ENCODE measurements around the gene OPA1. TPM values are rescaled to one million over a fixed set of nuclear protein-coding genes. Genes with fewer than 3 reads are reported as not detected.

OPA1 gene
- total RNA-seq, 1 experiment from 2014 or later = 93.8 TPM

DNA sequence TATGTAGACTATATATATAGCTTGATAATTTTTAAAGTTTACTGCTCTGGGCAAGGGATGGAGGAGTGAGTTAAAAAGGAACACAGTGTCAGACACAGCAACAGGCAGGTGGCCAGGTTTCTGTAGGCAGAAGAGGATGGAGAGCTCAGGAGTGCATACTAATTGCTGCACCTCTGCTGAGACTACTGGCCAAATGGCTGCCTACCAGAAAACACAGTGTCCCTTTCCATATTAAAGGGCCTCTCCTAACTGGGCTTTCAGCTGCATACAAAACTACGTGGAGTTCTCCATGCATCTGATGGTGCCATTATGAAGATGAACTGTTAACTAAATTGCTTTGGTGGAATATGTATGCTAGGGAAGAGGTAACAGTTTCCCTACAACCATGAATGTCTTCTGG is 40.1 kb upstream of the OPA1 start:
- ATAC-seq (no peak), DNase-seq (no peak)
- intact Hi-C loops (cut with micrococcal nuclease) = no loop called here
- Histone ChIP-seq H3K27me3 (ENCODE audit: low read length) (peaks cover 69% of the 10 kb centered on the region), H3K4me3 (ENCODE audit: low read length) (no peak overlapping the region), H3K79me2 (ENCODE audit: low read length) (no peaks in the 10 kb centered on the region), H3K4me2 (ENCODE audit: low read length) (no peak overlapping the region), H3K36me3 (ENCODE audit: low read depth, low read length) (no peaks in the 10 kb centered on the region), H3K27ac (ENCODE audit: low read length) (no peak overlapping the region), H3F3A (ENCODE audit: low read length, unreplicated experiment) (no peaks in the 10 kb centered on the region), H3K9me2 (replicated peaks; ENCODE audit: low read length) (no peaks in the 10 kb centered on the region), H4K20me1 (ENCODE audit: low read length) (no peaks in the 10 kb centered on the region), H3K9ac (ENCODE audit: low read length) (no peak overlapping the region), H3K9me3 (ENCODE audit: low read length) (no peaks in the 10 kb centered on the region), H2AFZ (ENCODE audit: low read length) (no peak overlapping the region), H3K4me1 (ENCODE audit: insufficient read depth, low read length) (no peaks in the 10 kb centered on the region)
- no peak for TF ChIP-seq CTCF (conservative IDR thresholded peaks at IDR 0.05; ENCODE audit: low read depth, low read length)
- no peak for TF ChIP-seq EZH2 (IDR thresholded peaks at IDR 0.05; ENCODE audit: low read length, unreplicated experiment)
- TF ChIP-seq EZH2phosphoT487 (IDR thresholded peaks at IDR 0.05; ENCODE audit: borderline replicate concordance, low read length) = no peak
- ChIA-PET CTCF (no interaction called here), POLR2A (ENCODE audit: unreplicated experiment) (no interaction called here)
- no TSS peak for BruUV-seq (replicated peaks)

DNA sequence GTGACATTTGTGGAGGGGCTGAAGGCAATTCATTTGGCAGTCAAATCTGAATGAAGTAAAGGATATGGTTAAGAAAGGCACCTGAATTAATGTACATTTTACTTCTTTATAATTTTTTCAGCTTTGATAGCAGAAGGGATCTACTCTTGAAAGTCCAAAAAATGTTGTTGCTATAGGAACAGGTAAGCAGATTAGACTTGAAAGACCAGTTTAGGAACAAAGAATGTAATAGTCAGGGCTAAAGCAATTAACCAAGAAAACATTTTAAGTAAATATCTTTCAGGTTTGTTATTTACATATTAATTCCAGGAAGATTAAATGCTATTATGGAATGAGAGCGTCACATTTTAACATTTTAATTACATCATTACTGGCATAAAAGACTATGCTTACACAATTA is 39.4 kb upstream of the OPA1 start:
- no peaks in the 10 kb centered on the region for H3K79me2 ChIP-seq (ENCODE audit: low read length)
- DNase-seq (no peak), ATAC-seq (no peak)
- POLR2A ChIA-PET (ENCODE audit: unreplicated experiment) = no interaction called here
- H2AFZ ChIP-seq (ENCODE audit: low read length) = no peak overlapping the region
- H3K4me2 ChIP-seq (ENCODE audit: low read length) = no peak overlapping the region
- no peaks in the 10 kb centered on the region for H3F3A ChIP-seq (ENCODE audit: low read length, unreplicated experiment)
- H3K9me2 ChIP-seq (replicated peaks; ENCODE audit: low read length) = no peaks in the 10 kb centered on the region
- no peaks in the 10 kb centered on the region for H3K36me3 ChIP-seq (ENCODE audit: low read depth, low read length)
- CTCF ChIA-PET = no interaction called here
- TF ChIP-seq EZH2phosphoT487 (IDR thresholded peaks at IDR 0.05; ENCODE audit: borderline replicate concordance, low read length) (no peak), EZH2 (IDR thresholded peaks at IDR 0.05; ENCODE audit: low read length, unreplicated experiment) (no peak), CTCF (conservative IDR thresholded peaks at IDR 0.05; ENCODE audit: low read depth, low read length) (no peak)
- no peaks in the 10 kb centered on the region for H4K20me1 ChIP-seq (ENCODE audit: low read length)
- H3K4me1 ChIP-seq (ENCODE audit: insufficient read depth, low read length) = no peaks in the 10 kb centered on the region
- intact Hi-C loops (cut with micrococcal nuclease) = no loop called here
- no TSS peak for BruUV-seq (replicated peaks)
- no peak overlapping the region for H3K4me3 ChIP-seq (ENCODE audit: low read length)
- H3K27me3 ChIP-seq (ENCODE audit: low read length) = peaks cover 76% of the 10 kb centered on the region
- no peak overlapping the region for H3K9ac ChIP-seq (ENCODE audit: low read length)
- H3K27ac ChIP-seq (ENCODE audit: low read length) = no peak overlapping the region
- H3K9me3 ChIP-seq (ENCODE audit: low read length) = no peaks in the 10 kb centered on the region

DNA sequence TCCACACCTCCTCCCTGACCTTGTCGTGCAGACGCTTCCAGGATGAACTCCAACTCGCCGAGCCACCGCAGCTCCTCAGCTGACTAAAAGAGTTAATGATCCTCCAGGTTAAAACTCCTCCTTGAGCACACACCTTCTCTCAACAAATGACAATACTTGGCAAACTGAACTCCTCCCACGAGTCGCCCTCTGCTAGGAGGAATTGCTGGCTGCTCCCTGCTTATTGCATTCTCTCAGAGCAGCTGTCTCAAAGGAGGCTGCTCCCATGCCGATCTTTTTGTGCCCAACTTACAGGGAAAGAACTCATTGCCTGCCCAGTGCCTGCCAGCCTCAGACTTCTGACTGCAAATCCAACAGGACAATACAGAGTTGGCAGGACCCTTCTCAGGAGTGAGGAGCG is 38.2 kb upstream of the OPA1 start, which contains the start of gene ATP13A4:
Gene ATP13A4, minus strand, starts transcription at position 85 of the 400 bp plus-strand sequence. CDS start 96 bp downstream, outside the sequence.
- Histone ChIP-seq H3K9me2 (replicated peaks; ENCODE audit: low read length) (no peaks in the 10 kb centered on the region), H3K79me2 (ENCODE audit: low read length) (no peaks in the 10 kb centered on the region), H3K4me3 (ENCODE audit: low read length) (no peak within 1 kb of the TSS), H3F3A (ENCODE audit: low read length, unreplicated experiment) (no peaks in the 10 kb centered on the region), H2AFZ (ENCODE audit: low read length) (no peak within 1 kb of the TSS), H3K36me3 (ENCODE audit: low read depth, low read length) (no peaks in the 10 kb centered on the region), H3K27me3 (ENCODE audit: low read length) (peaks cover 82% of the 10 kb centered on the region), H3K27ac (ENCODE audit: low read length) (no peak within 1 kb of the TSS), H4K20me1 (ENCODE audit: low read length) (no peaks in the 10 kb centered on the region), H3K4me2 (ENCODE audit: low read length) (no peak within 1 kb of the TSS), H3K9me3 (ENCODE audit: low read length) (no peaks in the 10 kb centered on the region), H3K9ac (ENCODE audit: low read length) (no peak within 1 kb of the TSS), H3K4me1 (ENCODE audit: insufficient read depth, low read length) (no peaks in the 10 kb centered on the region)
- 0 out of 2 replicates have a peak, but pooled peaks have one; percentile 27 for ATAC-seq
- BruUV-seq (replicated peaks) = no TSS peak
- CTCF ChIA-PET = no interaction called here
- no peak for DNase-seq
- TF ChIP-seq EZH2phosphoT487 (IDR thresholded peaks at IDR 0.05; ENCODE audit: borderline replicate concordance, low read length) (no peak), EZH2 (IDR thresholded peaks at IDR 0.05; ENCODE audit: low read length, unreplicated experiment) (no peak), CTCF (conservative IDR thresholded peaks at IDR 0.05; ENCODE audit: low read depth, low read length) (no peak)
- POLR2A ChIA-PET (ENCODE audit: unreplicated experiment) = no interaction called here
- intact Hi-C loops (cut with micrococcal nuclease) = no loop called here
